HCT116 (cell line): Measurements from ENCODE around the gene LACC1.

Experiments
- POLR2A ChIP-seq: IDR thresholded peaks from 2 replicates; pipeline ENCODE4 v1.7.0; 2011; ENCODE audit warnings: borderline replicate concordance; ENCODE audit not compliant: insufficient read depth, insufficient read length; ENCODE audit errors: extremely low read depth
- POLR2AphosphoS5 ChIP-seq: IDR thresholded peaks from 2 replicates; pipeline ENCODE4 v1.6.1; 2011; ENCODE audit warnings: mild to moderate bottlenecking, low read depth, low read length, moderate library complexity
- SIN3A ChIP-seq: IDR thresholded peaks from 2 replicates; pipeline ENCODE4 v1.6.1; 2012; ENCODE audit warnings: low read depth
- ZNF274 ChIP-seq: fragments of 200-500 bp; sonication (Bioruptor generic); IDR thresholded peaks from 2 replicates; pipeline ENCODE4 v1.6.1; 2014; ENCODE audit warnings: mild to moderate bottlenecking, low read depth, low read length, inconsistent platforms
- TF ChIP-seq, protein P1 (sequence below): IDR thresholded peaks from 2 replicates; pipeline ENCODE4 v1.6.1; 2012
- TF ChIP-seq, protein P2 (sequence below), 3 experiments: fragments of 200-600 bp in 1 of 3; sonication (generic) in 1 of 3; IDR thresholded peaks in 2 of 3; conservative IDR thresholded peaks in 1 of 3; 2 replicates each; pipeline ENCODE4 v1.5.1; 2012 to 2017; ENCODE audit warnings: low read depth in 2 of 3, low read length in 2 of 3, antibody characterized with exemption in 1 of 3, borderline replicate concordance in 1 of 3, control low read depth in 1 of 3, mild to moderate bottlenecking in 1 of 3, mixed read lengths in 1 of 3, mixed run types in 1 of 3, moderate library complexity in 1 of 3; ENCODE audit not compliant: insufficient read depth in 1 of 3

DNA sequence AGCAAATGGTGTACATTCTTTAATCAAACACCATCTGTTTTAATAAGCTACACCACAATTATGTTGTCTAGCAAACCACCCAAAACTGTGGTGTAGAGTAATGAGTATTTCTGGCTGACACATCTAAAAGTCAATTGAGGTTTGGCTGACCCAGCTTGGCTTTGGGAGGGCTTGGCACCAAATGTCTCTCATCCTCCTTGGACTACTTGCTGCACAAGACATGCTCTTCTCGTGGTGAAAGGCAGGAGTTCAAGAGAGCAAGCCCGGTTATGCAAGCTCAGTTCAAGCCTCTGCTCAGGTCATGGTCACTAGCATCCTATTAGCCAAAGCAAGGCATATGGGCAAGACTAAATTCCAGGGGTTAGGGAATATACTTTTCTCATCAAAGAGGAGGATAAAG, 37.1 kb downstream of the LACC1 start:
- TF ChIP-seq SIN3A: no peak
- TF ChIP-seq POLR2AphosphoS5: no peak
- no peak for TF ChIP-seq POLR2A
- TF ChIP-seq, protein P1, sequence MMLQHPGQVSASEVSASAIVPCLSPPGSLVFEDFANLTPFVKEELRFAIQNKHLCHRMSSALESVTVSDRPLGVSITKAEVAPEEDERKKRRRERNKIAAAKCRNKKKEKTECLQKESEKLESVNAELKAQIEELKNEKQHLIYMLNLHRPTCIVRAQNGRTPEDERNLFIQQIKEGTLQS: no peak
- TF ChIP-seq, protein P2, sequence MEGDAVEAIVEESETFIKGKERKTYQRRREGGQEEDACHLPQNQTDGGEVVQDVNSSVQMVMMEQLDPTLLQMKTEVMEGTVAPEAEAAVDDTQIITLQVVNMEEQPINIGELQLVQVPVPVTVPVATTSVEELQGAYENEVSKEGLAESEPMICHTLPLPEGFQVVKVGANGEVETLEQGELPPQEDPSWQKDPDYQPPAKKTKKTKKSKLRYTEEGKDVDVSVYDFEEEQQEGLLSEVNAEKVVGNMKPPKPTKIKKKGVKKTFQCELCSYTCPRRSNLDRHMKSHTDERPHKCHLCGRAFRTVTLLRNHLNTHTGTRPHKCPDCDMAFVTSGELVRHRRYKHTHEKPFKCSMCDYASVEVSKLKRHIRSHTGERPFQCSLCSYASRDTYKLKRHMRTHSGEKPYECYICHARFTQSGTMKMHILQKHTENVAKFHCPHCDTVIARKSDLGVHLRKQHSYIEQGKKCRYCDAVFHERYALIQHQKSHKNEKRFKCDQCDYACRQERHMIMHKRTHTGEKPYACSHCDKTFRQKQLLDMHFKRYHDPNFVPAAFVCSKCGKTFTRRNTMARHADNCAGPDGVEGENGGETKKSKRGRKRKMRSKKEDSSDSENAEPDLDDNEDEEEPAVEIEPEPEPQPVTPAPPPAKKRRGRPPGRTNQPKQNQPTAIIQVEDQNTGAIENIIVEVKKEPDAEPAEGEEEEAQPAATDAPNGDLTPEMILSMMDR (IDR thresholded peaks at IDR 0.05 in 2 of 3, conservative IDR thresholded peaks at IDR 0.05 in 1 of 3; ENCODE audit: borderline replicate concordance in 1 of 3, insufficient read depth in 1 of 3, low read depth in 2 of 3, low read length in 2 of 3): no peak
- no peak for TF ChIP-seq ZNF274
